PC-3 (cell line): ENCODE data around the gene APCDD1. TPM values are rescaled to one million over a fixed set of nuclear protein-coding genes. Genes with fewer than 3 reads are reported as not detected.

Experiments used
- ATAC-seq: fragments of 200-7000 bp; cut with Tn5 transposase; 2 replicates; pipeline ENCODE4 v1.9.1; 2020; ENCODE audit warnings: mild to moderate bottlenecking, moderate library complexity
- BruUV-seq: library from RNA; stranded (reverse); fragments of 400-500 nt; replicated peaks from 2 replicates; lab custom pipeline; 2021; lab: Mats Ljungman, UMichigan
- CTCF ChIA-PET: fragments of 300-600 bp; sonication (Branson Sonifier 250); formaldehyde crosslinking; loops from one replicate; lab custom pipeline; 2022; ENCODE audit warnings: antibody characterized with exemption; lab: Charles Lee
- POLR2A ChIA-PET: fragments of 300-600 bp; sonication (Branson Sonifier 250); formaldehyde crosslinking; loops from one replicate; lab custom pipeline; 2022; ENCODE audit warnings: antibody characterized with exemption; ENCODE audit not compliant: unreplicated experiment; lab: Charles Lee
- DNase-seq: peaks from one replicate; pipeline ENCODE4 v3.0.0-alpha.2; 2015
- H2AFZ ChIP-seq: fragments of 300-600 bp; sonication (generic); 2 replicates; pipeline ENCODE4 v1.6.0; 2016; ENCODE audit warnings: antibody characterized with exemption, low read length
- H3F3A ChIP-seq: fragments of 300-600 bp; sonication (generic); one replicate; pipeline ENCODE4 v1.6.0; 2017; ENCODE audit warnings: antibody characterized with exemption, low read length, control low read depth, mild to moderate bottlenecking; ENCODE audit not compliant: unreplicated experiment
- H3K27ac ChIP-seq: fragments of 300-600 bp; sonication (generic); 2 replicates; pipeline ENCODE4 v1.5.1; 2016; ENCODE audit warnings: mild to moderate bottlenecking, low read length
- H3K27me3 ChIP-seq: fragments of 300-600 bp; sonication (generic); 2 replicates; pipeline ENCODE4 v1.6.1; 2016; ENCODE audit warnings: low read length, mixed read lengths
- H3K36me3 ChIP-seq: fragments of 300-600 bp; sonication (generic); 2 replicates; pipeline ENCODE4 v1.6.1; 2016; ENCODE audit warnings: low read depth, mixed run types, low read length, mixed read lengths
- H3K4me1 ChIP-seq: fragments of 300-600 bp; sonication (generic); 2 replicates; pipeline ENCODE4 v1.5.1; 2016; ENCODE audit warnings: low read length; ENCODE audit not compliant: insufficient read depth
- H3K4me2 ChIP-seq: fragments of 300-600 bp; sonication (generic); 2 replicates; pipeline ENCODE4 v1.6.0; 2016; ENCODE audit warnings: low read length
- H3K4me3 ChIP-seq: fragments of 300-600 bp; sonication (generic); 2 replicates; pipeline ENCODE4 v1.5.1; 2016; ENCODE audit warnings: mild to moderate bottlenecking, low read length, mixed read lengths
- H3K79me2 ChIP-seq: fragments of 300-600 bp; sonication (generic); 2 replicates; pipeline ENCODE4 v1.6.1; 2017; ENCODE audit warnings: low read length, mixed read lengths
- H3K9ac ChIP-seq: fragments of 300-600 bp; sonication (generic); 2 replicates; pipeline ENCODE4 v1.6.0; 2016; ENCODE audit warnings: mild to moderate bottlenecking, low read length
- H3K9me2 ChIP-seq: fragments of 300-600 bp; sonication (generic); replicated peaks from 2 replicates; pipeline ENCODE4 v1.6.1; 2016; ENCODE audit warnings: mixed run types, low read length, mixed read lengths
- H3K9me3 ChIP-seq: fragments of 300-600 bp; sonication (generic); 2 replicates; pipeline ENCODE4 v1.6.1; 2016; ENCODE audit warnings: low read length, mixed read lengths
- H4K20me1 ChIP-seq: fragments of 300-600 bp; sonication (generic); 2 replicates; pipeline ENCODE4 v1.6.1; 2016; ENCODE audit warnings: low read length, mixed read lengths
- CTCF ChIP-seq: fragments of 300-600 bp; sonication (generic); conservative IDR thresholded peaks from 2 replicates; pipeline ENCODE4 v1.5.1; 2017; ENCODE audit warnings: antibody characterized with exemption, low read depth, mild to moderate bottlenecking, low read length
- EZH2 ChIP-seq: fragments of 300-600 bp; sonication (generic); IDR thresholded peaks from one replicate; pipeline ENCODE4 v1.6.1; 2017; ENCODE audit warnings: antibody characterized with exemption, mild to moderate bottlenecking, low read length; ENCODE audit not compliant: unreplicated experiment
- EZH2phosphoT487 ChIP-seq: fragments of 300-600 bp; sonication (generic); IDR thresholded peaks from 2 replicates; pipeline ENCODE4 v1.6.1; 2018; ENCODE audit warnings: mild to moderate bottlenecking, antibody characterized with exemption, low read length, borderline replicate concordance
- intact Hi-C: fragments of 100-400 bp; cut with micrococcal nuclease; formaldehyde crosslinking; loops from 2 replicates; pipeline ENCODE4 v1.9.0; 2023
- total RNA-seq: library from RNA; depleted of rRNA; stranded (reverse); fragments of >200 nt; gene quantifications from 2 replicates; pipeline ENCODE4 v1.2.3, GENCODE V29; 2014

Gene APCDD1
- total RNA-seq, 1 experiment from 2014 or later = not detected

DNA sequence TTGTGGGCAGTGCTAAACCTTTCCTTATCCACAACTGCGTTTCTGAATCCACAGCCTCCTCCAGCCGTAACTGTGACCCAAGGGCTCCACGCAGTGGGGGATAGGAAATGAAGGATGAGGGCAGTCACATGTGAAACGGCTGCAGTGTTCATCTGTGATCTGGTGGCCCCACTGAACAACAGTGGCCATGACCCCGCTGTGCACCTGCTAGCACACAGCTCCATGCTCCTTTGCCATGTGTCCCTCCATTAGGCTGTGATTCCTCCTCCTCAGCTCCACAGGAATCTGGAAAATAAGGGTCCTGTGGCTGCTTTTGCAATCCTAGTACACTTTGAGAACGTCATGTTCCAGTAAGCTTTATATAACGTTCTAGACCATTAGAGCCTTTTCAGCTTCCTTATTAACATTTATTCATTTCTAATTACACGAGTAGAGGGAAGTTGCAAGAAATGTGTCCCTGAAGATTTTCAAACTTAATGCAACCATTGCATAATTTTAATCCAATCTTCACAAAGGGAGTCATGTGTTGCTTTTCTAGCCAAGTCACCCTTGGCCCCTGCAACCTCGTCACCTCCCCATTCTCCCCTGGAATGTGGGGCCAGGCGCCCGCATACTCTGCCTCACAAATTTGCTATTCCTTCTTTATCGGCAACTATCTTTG, 64.3 kb downstream of the APCDD1 start:
- CTCF ChIA-PET = no interaction called here
- ATAC-seq = no peak
- BruUV-seq = no TSS peak

DNA sequence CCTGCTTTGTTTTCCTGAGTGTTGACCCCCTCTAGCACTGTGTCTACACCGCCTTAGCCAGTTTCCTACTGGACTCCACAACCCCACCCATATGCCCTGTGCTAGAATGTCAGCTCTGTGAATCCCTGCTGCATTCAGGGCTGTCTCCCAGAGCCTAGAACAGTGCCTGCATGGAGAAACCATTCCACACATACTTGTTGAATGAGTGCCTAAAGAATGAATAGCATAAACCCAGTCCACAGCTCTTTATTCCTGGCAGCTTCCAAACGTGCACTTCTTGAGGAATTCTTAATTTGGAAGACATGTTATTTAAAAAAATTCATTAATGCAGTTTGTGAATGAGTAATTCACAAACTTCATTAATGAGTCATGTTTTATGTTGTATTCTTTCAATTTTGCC, 64.9 kb downstream of the APCDD1 start:
- Histone ChIP-seq H3K27me3 (peaks cover 53% of the 10 kb centered on the region), H3K9me2 (no peaks in the 10 kb centered on the region), H3K79me2 (no peaks in the 10 kb centered on the region), H3K4me3 (no peak overlapping the region), H3K9ac (no peak overlapping the region), H3K4me2 (peak overlapping the region; percentile 70), H3K4me1 (peaks cover 7% of the 10 kb centered on the region; the same call in 1 of the 2 replicates), H4K20me1 (no peaks in the 10 kb centered on the region), H3F3A (no peaks in the 10 kb centered on the region), H2AFZ (no peak overlapping the region), H3K36me3 (no peaks in the 10 kb centered on the region), H3K9me3 (no peaks in the 10 kb centered on the region), H3K27ac (no peak overlapping the region)
- no peak for DNase-seq
- no TSS peak for BruUV-seq
- intact Hi-C loops = loop anchor here (10.0 kb wide), 1 partner anchor 65 kb away; the partner anchor contains the start of gene APCDD1
- POLR2A ChIA-PET = no interaction called here
- ATAC-seq = no peak
- no peak for TF ChIP-seq EZH2
- no peak for TF ChIP-seq CTCF
- TF ChIP-seq EZH2phosphoT487 = no peak
- CTCF ChIA-PET = interaction anchor here (1.3 kb wide), 1 partner anchor 513 kb away, joined by 6 read pairs; no protein-coding TSS in a partner anchor

More for the DNA sequence above, 64.3 kb downstream of the APCDD1 start:
- no peak for TF ChIP-seq CTCF
- no peak for TF ChIP-seq EZH2
- no peak for TF ChIP-seq EZH2phosphoT487
- DNase-seq = no peak
- Histone ChIP-seq H3K4me1 (peaks cover 7% of the 10 kb centered on the region; the same call in 1 of the 2 replicates), H3K9ac (no peak overlapping the region), H3K9me3 (no peaks in the 10 kb centered on the region), H3F3A (no peaks in the 10 kb centered on the region), H2AFZ (no peak overlapping the region), H3K27ac (no peak overlapping the region), H3K9me2 (no peaks in the 10 kb centered on the region), H3K79me2 (no peaks in the 10 kb centered on the region), H3K36me3 (no peaks in the 10 kb centered on the region), H4K20me1 (no peaks in the 10 kb centered on the region), H3K4me2 (no peak overlapping the region), H3K27me3 (peaks cover 59% of the 10 kb centered on the region), H3K4me3 (no peak overlapping the region)
- POLR2A ChIA-PET = no interaction called here
- intact Hi-C loops = loop anchor here (10.0 kb wide), 1 partner anchor 64 kb away; the partner anchor contains the start of gene APCDD1
